HL-60/S4 (cell line): ENCODE measurements around the gene UQCC5.

ENCODE experiments used
- in situ Hi-C: fragments of 300-500 bp; cut with MboI; formaldehyde crosslinking; loops from 2 replicates; pipeline ENCODE4 v1.14.3; 2022; ENCODE audit warnings: low sequenced_read_pairs

The UQCC5 gene

DNA sequence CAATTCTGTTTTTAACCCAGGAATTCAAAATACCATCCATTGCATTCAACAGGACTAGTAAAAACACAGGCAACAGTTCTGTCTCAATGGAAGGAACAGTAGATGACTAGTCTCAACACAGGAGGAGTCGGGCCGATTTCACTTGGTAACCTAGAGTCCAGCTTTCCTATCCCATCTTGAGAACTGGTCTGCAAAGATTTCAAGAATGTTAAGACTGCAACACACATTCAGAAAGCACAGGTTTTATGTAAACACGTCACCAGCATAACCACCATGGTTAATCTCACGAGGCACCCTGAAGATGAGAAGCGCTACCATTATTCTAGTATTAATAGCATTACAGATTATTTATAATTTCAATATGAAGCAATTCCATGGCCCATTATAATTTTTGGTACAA lies 22.0 kb downstream of the UQCC5 start:
- in situ Hi-C loops: no loop called here

DNA sequence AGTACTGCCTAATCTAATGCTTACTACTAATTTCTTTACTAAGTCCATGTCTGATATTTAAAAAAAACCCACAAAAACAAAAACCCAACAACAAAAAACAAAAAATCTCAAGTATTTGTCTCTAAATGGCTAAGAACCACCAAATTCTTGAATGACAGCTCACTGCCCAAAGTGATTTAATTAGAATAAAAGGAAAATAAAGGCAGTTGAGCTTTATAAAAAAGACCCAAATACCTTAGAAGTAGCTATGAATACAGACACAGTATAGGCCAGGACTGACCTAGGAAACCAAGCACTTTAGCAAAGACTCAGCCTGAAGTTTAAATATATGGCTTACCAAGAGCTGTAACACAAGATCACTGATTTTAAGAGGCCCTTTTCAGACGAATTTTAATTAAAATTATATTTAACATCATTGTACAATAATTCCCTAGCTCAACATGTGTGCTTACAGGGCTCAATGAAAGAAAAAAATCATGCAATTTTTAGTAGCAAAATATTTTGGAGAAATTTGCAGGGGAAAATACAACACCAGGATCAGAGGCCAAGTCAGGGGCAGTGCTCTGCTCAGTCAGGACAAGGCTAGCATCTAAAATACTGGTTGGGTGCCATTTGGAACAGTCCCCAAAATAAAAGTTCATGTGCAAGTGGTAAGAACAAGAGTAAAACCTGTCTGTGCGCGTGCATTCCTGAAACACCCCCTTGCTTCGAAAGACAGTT lies 24.8 kb downstream of the UQCC5 start:
- in situ Hi-C loops: no loop called here

DNA sequence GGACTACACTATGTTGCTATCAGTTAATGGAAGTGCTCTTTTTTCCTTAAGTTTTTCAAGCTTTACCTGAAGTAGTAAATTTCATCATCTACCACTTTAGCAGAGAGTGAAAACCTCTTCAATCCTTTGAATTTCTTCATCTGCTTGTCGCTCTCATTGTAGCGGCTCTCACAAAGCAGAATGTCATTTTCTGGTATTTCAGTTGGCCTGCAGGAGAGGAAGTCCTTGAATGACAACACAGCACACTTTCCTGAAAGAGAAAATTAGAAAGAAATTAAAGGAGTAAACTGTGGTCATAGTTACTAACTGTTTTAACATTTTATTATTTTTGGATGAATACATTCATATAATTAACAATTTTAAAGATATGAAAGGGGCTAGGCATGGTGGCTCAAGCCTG lies 27.6 kb downstream of the UQCC5 start:
- in situ Hi-C loops: no loop called here

DNA sequence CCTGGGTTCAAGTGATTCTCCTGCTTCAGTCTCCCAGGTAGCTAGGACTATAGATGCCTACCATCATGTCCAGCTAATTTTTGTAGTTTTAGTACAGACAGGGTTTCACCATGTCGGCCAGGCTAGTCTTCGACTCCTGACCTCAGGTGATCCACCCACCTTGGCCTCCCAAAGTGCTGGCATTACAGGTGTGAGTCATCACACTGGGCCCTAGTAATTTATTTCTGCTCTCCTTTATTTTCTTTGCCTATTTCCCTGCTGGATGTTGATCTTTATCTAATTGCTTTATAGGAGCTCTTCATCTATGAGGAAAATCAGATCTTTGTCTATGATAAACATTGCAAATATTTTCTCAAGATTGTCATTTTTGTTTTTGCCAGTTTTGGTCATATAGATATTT lies 31.7 kb downstream of the UQCC5 start:
- in situ Hi-C loops: no loop called here

DNA sequence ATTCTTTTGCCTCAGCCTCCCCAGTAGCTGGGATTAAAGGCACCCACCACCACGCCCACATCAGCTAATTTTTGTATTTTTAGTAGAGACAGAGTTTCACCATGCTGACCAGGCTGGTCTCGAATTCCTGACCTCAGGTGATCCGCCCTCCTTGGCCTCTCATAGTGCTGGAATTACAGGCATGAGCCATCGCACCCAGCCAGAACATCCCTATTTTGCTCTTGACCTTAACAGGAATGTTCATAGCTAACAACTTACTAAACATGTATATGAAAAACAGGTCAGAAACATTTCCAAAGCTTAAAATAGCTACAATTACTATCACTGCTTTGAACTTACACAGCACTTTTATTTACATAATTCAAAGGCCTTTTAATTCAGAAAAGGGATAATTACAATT lies 33.7 kb downstream of the UQCC5 start:
- in situ Hi-C loops: no loop called here

DNA sequence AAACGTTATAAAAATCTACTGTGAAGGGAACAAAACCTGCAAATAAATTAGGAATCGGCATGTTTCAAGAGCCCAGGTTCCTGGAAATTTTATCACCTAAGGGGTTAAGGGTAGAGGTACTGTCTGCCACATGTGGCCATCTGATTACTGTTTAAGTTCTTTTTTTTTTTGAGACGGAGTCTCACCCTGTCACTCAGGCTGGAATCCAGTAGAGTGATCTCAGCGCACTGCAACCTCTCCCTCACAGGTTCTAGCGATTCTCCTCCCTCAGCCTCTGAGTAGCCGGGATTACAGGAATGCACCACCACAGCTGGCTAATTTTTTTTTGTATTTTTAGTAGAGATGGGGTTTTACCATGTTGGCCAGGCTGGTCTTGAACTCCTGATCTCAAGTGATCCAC lies 35.8 kb downstream of the UQCC5 start:
- in situ Hi-C loops: no loop called here

DNA sequence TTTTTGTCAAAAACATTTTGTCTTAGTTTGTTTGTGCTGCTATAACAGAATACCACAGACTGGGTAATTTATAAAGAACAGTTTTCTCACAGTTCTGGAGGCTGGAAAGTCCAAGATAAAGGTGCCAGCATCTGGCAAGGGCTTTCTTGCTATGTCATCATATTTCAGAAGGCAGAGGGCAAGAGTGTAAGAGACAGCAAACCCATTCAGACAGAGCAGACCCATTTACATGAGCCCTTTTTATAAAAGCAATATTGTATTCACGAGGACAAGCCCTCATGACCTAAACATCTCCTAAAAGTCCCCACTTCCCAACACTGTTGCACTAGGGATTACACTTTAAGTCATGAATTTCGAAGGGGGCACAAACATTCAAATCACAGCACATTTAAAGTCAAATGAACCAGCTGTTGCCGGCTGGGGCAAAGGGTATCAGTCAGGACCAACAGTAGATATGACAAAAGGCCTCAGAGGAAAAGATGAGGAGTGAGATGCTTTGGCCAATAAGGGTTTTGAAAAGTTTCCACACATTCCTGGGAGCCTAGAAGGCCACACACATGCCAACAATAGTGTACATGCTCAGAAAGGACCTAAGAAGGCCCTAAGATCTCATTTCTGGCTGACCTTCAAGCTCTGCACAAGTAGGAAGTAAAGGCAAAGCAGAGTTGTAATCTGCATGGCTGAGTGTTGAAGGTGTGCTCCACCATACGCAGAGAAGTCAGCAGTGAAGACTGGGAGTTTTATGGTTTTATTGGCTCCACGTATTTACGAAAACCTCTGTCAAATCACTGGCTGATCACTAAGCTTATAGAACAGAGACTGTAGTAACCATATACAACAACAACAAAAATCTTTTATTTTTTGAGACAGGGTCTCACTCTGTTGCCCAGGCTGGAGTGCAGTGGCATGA lies 37.9 kb downstream of the UQCC5 start:
- in situ Hi-C loops: no loop called here
